Vagina (tissue), 2 donors: ENCODE results near the gene NKAIN2. TPM values are rescaled to one million over a fixed set of nuclear protein-coding genes. Genes with fewer than 3 reads are reported as not detected.

Experiments
- DNase-seq, 2 donors: peaks; one replicate each; pipeline ENCODE4 v3.0.0-alpha.2; 2017; ENCODE audit errors: extremely low spot score in 2 of 2
- H3K27ac ChIP-seq: fragments of 200-600 bp; sonication (generic); one replicate; pipeline ENCODE4 v1.5.1; 2019
- H3K27me3 ChIP-seq: fragments of 200-600 bp; sonication (generic); one replicate; pipeline ENCODE4 v1.5.1; 2019
- H3K36me3 ChIP-seq, 2 donors: fragments of 200-600 bp; sonication (generic); one replicate each; pipeline ENCODE4 v1.5.1; 2017 to 2019
- H3K4me1 ChIP-seq: fragments of 200-600 bp; sonication (generic); one replicate; pipeline ENCODE4 v1.5.1; 2019
- H3K4me3 ChIP-seq, 2 donors: fragments of 200-600 bp; sonication (generic); 1 replicate in 1 of 2; 2 replicates in 1 of 2; pipeline ENCODE4 v1.5.1; 2016 to 2019
- H3K9me3 ChIP-seq: fragments of 200-600 bp; sonication (generic); one replicate; pipeline ENCODE4 v1.5.1; 2019
- POLR2A ChIP-seq, 2 donors: fragments of 450-650 bp; IDR thresholded peaks; one replicate each; pipeline ENCODE4 v1.6.1; 2017; ENCODE audit warnings: antibody characterized with exemption in 2 of 2, mild to moderate bottlenecking in 2 of 2, moderate library complexity in 2 of 2
- POLR2AphosphoS5 ChIP-seq, 2 donors: sonication (generic); formaldehyde crosslinking; IDR thresholded peaks; one replicate each; pipeline ENCODE4 v1.9.0; 2017; ENCODE audit warnings: antibody characterized with exemption in 2 of 2, mild to moderate bottlenecking in 2 of 2, low read depth in 1 of 2; ENCODE audit not compliant: insufficient read depth in 1 of 2
- intact Hi-C: fragments of 100-400 bp; cut with DNase I; formaldehyde crosslinking; loops from one replicate; pipeline ENCODE4 v1.15.1; 2023
- total RNA-seq: library from RNA; depleted of rRNA; stranded (reverse); fragments of >200 nt; gene quantifications from one replicate; pipeline ENCODE4 v1.2.3, GENCODE V29; 2016
- TF ChIP-seq, protein P1 (sequence below), 3 experiments: fragments of 450-650 bp in 2 of 3; fragments of 200-600 bp in 1 of 3; sonication (generic) in 1 of 3; IDR thresholded peaks; one replicate each; pipeline ENCODE4 v1.5.1; 2017 to 2019; ENCODE audit warnings: antibody characterized with exemption in 3 of 3, mild to moderate bottlenecking in 2 of 3, moderate library complexity in 2 of 3

The NKAIN2 gene
- total RNA-seq, 1 donor from 2014 or later: not detected

DNA sequence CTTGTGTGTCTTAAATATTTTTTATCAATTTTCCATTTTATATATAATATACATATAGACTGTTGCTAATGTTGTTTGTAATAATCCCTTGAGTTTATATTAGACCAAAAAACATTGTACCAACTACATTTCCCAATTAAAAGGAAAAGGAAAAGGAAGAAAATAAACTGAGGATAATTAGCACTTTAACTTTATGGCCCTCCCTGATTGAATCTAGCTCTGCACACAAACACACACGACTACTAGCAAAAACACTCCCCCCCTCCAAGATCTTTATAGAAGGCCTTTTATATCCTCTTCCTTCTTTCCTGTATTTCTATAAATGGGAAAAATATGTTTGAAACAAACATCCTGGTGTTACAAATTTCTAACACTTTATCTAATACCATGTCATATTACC, 276.8 kb downstream of the NKAIN2 start:
- H3K4me3 ChIP-seq: no peak overlapping the region
- TF ChIP-seq POLR2AphosphoS5 (IDR thresholded peaks at IDR 0.05; ENCODE audit: insufficient read depth in 1 of 2, low read depth in 1 of 2): no peak
- no peak for TF ChIP-seq POLR2A (IDR thresholded peaks at IDR 0.05)
- TF ChIP-seq, protein P1, sequence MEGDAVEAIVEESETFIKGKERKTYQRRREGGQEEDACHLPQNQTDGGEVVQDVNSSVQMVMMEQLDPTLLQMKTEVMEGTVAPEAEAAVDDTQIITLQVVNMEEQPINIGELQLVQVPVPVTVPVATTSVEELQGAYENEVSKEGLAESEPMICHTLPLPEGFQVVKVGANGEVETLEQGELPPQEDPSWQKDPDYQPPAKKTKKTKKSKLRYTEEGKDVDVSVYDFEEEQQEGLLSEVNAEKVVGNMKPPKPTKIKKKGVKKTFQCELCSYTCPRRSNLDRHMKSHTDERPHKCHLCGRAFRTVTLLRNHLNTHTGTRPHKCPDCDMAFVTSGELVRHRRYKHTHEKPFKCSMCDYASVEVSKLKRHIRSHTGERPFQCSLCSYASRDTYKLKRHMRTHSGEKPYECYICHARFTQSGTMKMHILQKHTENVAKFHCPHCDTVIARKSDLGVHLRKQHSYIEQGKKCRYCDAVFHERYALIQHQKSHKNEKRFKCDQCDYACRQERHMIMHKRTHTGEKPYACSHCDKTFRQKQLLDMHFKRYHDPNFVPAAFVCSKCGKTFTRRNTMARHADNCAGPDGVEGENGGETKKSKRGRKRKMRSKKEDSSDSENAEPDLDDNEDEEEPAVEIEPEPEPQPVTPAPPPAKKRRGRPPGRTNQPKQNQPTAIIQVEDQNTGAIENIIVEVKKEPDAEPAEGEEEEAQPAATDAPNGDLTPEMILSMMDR (IDR thresholded peaks at IDR 0.05): no peak
- H3K4me1 ChIP-seq: no peaks in the 10 kb centered on the region
- H3K27ac ChIP-seq: no peak overlapping the region
- no peaks in the 10 kb centered on the region for H3K9me3 ChIP-seq
- no peaks in the 10 kb centered on the region for H3K36me3 ChIP-seq
- intact Hi-C loops: no loop called here
- DNase-seq: no peak
- H3K27me3 ChIP-seq: no peaks in the 10 kb centered on the region

DNA sequence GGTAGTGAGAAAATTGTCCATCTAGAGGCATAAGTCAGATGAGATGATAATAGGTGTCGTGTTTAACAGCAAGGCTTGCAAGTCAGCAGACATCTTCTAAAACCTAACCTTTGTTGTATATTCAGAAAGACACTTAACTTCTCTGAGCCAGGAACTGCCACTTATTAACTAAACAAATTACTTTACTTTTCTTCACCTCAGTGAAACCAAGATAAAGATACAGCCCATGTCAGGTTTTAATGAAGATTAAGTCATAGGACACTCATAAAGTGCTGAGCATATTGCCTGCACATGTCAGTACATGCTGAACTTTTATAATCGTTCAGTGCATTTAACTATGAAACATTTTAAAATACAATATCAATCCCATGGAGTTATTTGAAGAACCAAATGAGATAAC, 286.8 kb downstream of the NKAIN2 start:
- H3K36me3 ChIP-seq: no peaks in the 10 kb centered on the region
- no peaks in the 10 kb centered on the region for H3K27me3 ChIP-seq
- no peak overlapping the region for H3K4me3 ChIP-seq
- TF ChIP-seq POLR2AphosphoS5 (IDR thresholded peaks at IDR 0.05; ENCODE audit: insufficient read depth in 1 of 2, low read depth in 1 of 2) (no peak), POLR2A (IDR thresholded peaks at IDR 0.05) (no peak)
- TF ChIP-seq, protein P1 (IDR thresholded peaks at IDR 0.05): no peak
- no peak for DNase-seq
- H3K27ac ChIP-seq: no peak overlapping the region
- no peaks in the 10 kb centered on the region for H3K9me3 ChIP-seq
- H3K4me1 ChIP-seq: no peaks in the 10 kb centered on the region
- intact Hi-C loops: no loop called here

DNA sequence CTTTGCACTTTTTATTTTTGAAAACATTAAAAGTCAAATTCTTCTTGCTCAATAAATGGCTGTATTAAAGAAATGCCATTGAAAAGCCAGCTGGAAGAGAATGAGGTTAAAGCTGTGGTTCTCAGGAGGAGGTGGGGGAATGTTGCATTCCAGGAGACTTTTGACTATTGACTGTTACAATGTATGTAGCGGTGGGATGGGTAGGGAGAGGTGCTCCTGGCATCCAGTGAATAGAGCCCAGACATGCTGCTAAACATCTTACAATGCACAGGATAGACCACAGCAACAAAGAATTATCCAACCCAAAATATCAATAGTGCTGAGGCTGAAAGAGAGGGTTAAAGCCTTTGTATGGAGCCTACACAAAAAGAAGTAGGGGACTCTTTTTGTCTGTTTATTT, 295.9 kb downstream of the NKAIN2 start:
- TF ChIP-seq POLR2AphosphoS5 (IDR thresholded peaks at IDR 0.05; ENCODE audit: insufficient read depth in 1 of 2, low read depth in 1 of 2) (no peak), POLR2A (IDR thresholded peaks at IDR 0.05) (no peak)
- TF ChIP-seq, protein P1 (IDR thresholded peaks at IDR 0.05): no peak
- intact Hi-C loops: no loop called here
- H3K36me3 ChIP-seq: no peaks in the 10 kb centered on the region

DNA sequence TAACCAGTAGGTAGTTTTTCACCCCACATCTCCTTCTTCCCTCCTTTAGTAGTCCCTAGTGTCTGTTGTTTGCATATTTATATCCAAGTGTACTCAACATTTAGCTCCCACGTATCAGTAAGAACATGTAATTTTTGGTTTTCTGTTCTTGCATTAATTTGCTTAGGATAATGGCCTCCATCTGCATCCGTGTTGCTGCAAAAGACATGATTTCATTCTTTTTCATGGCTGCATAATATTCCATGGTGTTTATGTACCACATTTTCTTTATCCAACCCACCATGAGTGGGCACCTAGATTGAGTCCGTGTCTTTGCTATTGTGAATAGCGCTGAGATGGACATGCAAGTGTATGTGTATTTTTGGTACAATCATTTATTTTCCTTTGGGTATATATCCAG, 306.8 kb downstream of the NKAIN2 start:
- no peak overlapping the region for H3K4me3 ChIP-seq
- intact Hi-C loops: no loop called here
- no peak for DNase-seq
- no peak for TF ChIP-seq POLR2AphosphoS5 (IDR thresholded peaks at IDR 0.05; ENCODE audit: insufficient read depth in 1 of 2, low read depth in 1 of 2)
- no peak for TF ChIP-seq POLR2A (IDR thresholded peaks at IDR 0.05)
- no peaks in the 10 kb centered on the region for H3K4me1 ChIP-seq
- H3K36me3 ChIP-seq: no peaks in the 10 kb centered on the region
- H3K27me3 ChIP-seq: no peaks in the 10 kb centered on the region
- no peak overlapping the region for H3K27ac ChIP-seq
- H3K9me3 ChIP-seq: no peaks in the 10 kb centered on the region

More for the DNA sequence above, 295.9 kb downstream of the NKAIN2 start:
- no peaks in the 10 kb centered on the region for H3K4me1 ChIP-seq
- DNase-seq: no peak
- no peak overlapping the region for H3K4me3 ChIP-seq
- no peaks in the 10 kb centered on the region for H3K9me3 ChIP-seq
- H3K27me3 ChIP-seq: no peaks in the 10 kb centered on the region
- no peak overlapping the region for H3K27ac ChIP-seq

DNA sequence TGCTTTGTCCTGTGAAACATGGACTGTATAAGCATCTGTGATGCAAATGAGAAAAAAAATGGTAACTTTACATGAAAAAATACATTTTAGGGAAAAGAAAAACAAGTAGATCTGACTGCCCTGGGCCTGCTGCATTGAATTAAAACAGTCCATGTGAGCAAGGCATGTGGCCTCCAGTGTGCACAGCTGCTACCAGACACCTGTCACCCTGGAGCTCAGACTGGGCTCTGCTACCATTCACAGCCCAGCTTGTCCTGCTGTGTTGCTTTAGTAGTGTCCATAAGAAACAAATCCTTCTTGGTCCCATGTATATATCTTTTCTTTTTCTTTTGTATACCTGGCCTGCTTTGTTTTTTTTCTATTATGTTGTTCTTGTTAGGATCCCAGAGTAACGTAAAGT, 315.9 kb downstream of the NKAIN2 start:
- no peaks in the 10 kb centered on the region for H3K4me1 ChIP-seq
- H3K27me3 ChIP-seq: no peaks in the 10 kb centered on the region
- intact Hi-C loops: no loop called here
- no peak for DNase-seq
- H3K4me3 ChIP-seq: no peak overlapping the region
- no peak for TF ChIP-seq POLR2AphosphoS5 (IDR thresholded peaks at IDR 0.05; ENCODE audit: insufficient read depth in 1 of 2, low read depth in 1 of 2)
- TF ChIP-seq POLR2A (IDR thresholded peaks at IDR 0.05): no peak
- TF ChIP-seq, protein P1 (IDR thresholded peaks at IDR 0.05): no peak
- H3K27ac ChIP-seq: no peak overlapping the region
- H3K9me3 ChIP-seq: no peaks in the 10 kb centered on the region
- no peaks in the 10 kb centered on the region for H3K36me3 ChIP-seq
